ENCODE results near the gene NAV3.

DNA sequence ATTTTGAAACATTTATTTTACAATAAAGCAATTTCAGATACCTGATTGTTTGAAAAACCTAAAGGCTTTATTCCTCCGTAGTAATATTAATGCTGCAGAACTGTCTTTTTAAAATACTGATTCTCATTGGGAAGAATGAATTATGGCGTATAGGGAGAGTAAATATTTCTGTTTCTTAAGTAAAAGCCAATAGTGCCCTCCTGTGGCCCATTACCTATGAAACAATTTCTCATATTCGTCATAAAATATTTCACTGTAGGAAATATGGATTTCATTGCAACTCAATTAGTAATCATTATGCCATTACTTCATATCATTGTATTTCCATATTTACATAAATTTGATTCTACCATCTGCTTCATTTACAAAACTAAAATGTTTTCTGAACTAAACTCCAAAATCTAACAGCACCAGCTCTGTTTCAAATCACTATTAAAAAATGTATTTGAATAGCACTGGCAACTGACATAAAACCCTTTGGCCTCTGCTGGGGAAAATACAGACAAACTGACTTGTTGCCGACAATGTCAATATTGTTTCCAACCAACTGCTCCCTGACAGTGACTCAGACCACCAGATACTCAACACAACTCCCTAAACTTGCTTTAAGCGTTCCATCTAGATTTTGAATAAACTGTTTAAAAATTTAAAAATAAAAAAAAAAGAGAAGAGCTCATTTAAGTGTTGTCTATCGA is 290.3 kb downstream of the NAV3 start:
- no peak for TF ChIP-seq EZH2 (IDR thresholded peaks at IDR 0.05; ENCODE audit: borderline replicate concordance, insufficient read depth, low read length, poor library complexity, severe bottlenecking)
- TF ChIP-seq, protein P1, sequence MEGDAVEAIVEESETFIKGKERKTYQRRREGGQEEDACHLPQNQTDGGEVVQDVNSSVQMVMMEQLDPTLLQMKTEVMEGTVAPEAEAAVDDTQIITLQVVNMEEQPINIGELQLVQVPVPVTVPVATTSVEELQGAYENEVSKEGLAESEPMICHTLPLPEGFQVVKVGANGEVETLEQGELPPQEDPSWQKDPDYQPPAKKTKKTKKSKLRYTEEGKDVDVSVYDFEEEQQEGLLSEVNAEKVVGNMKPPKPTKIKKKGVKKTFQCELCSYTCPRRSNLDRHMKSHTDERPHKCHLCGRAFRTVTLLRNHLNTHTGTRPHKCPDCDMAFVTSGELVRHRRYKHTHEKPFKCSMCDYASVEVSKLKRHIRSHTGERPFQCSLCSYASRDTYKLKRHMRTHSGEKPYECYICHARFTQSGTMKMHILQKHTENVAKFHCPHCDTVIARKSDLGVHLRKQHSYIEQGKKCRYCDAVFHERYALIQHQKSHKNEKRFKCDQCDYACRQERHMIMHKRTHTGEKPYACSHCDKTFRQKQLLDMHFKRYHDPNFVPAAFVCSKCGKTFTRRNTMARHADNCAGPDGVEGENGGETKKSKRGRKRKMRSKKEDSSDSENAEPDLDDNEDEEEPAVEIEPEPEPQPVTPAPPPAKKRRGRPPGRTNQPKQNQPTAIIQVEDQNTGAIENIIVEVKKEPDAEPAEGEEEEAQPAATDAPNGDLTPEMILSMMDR (IDR thresholded peaks at IDR 0.05; ENCODE audit: poor library complexity, severe bottlenecking), result peak; percentile 51
- no peak for TF ChIP-seq POLR2AphosphoS5 (IDR thresholded peaks at IDR 0.05)
- no peak for TF ChIP-seq EP300 (conservative IDR thresholded peaks at IDR 0.05; ENCODE audit: poor library complexity, severe bottlenecking)

All from neural cell (in vitro differentiated cells).